ENCODE measurements around the gene MCTP1. TPM values are rescaled to one million over a fixed set of nuclear protein-coding genes. Genes with fewer than 3 reads are reported as not detected.
A peak's percentile ranks its signal among the peaks of the same experiment; 100 is the strongest.

Gene MCTP1
- polyA plus RNA-seq, 1 donor (not counting 4 experiments of a cell fraction or from before 2014, with no cell fraction given): 4.9 TPM

DNA sequence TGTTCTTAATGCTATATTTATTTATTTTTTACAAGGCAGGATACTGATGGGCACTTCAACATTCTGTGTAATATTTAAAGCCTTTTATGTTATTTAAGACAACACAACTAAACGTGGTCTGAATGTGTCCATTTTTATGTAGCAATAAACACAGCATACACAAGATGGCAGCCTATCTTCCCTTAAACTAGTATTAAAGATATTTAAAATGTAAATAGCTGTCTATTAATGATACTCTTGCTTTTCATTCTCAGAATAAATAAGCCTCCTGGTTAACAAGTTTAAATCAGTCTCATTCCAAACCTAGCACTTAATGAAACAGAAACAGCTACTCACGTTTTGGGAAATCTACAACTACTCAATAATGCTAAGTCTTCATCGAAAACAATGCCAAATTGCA lies 315.7 kb downstream of the MCTP1 start:
- Histone ChIP-seq H3K9ac (ENCODE audit: control insufficient read depth, extremely low read depth, insufficient read depth, low read length) (no peak overlapping the region), H3K9me3 (ENCODE audit: control insufficient read depth, low read depth, low read length) (no peaks in the 10 kb centered on the region), H2AFZ (ENCODE audit: control insufficient read depth, low read length) (no peak overlapping the region), H3K36me3 (ENCODE audit: control insufficient read depth in 2 of 2, extremely low read depth in 1 of 2, insufficient read depth in 2 of 2, low read length in 2 of 2) (no peaks in the 10 kb centered on the region), H3K9me1 (ENCODE audit: control insufficient read depth, extremely low read depth, insufficient read depth, low read length) (no peaks in the 10 kb centered on the region), H3K4me3 (ENCODE audit: control insufficient read depth in 2 of 3, extremely low read depth in 1 of 3, insufficient read depth in 2 of 3, low read depth in 1 of 3, low read length in 3 of 3) (no peak overlapping the region), H3K27me3 (ENCODE audit: control insufficient read depth, extremely low read depth, insufficient read depth, low read length) (no peaks in the 10 kb centered on the region), H3K4me1 (ENCODE audit: control insufficient read depth, extremely low read depth, insufficient read depth, low read length) (no peaks in the 10 kb centered on the region), H3K4me2 (ENCODE audit: control insufficient read depth, extremely low read depth, insufficient read depth, low read depth, low read length) (no peak overlapping the region), H3K79me2 (ENCODE audit: control insufficient read depth, insufficient read depth, low read length) (no peaks in the 10 kb centered on the region), H4K20me1 (ENCODE audit: control insufficient read depth, extremely low read depth, insufficient read depth, low read length) (no peaks in the 10 kb centered on the region), H3K27ac (ENCODE audit: control insufficient read depth, insufficient read depth, low read length) (no peak overlapping the region)
- FAIRE-seq (no peak), DNase-seq (ENCODE audit: low read depth, low spot score) (no peak)
- TF ChIP-seq, protein P1, sequence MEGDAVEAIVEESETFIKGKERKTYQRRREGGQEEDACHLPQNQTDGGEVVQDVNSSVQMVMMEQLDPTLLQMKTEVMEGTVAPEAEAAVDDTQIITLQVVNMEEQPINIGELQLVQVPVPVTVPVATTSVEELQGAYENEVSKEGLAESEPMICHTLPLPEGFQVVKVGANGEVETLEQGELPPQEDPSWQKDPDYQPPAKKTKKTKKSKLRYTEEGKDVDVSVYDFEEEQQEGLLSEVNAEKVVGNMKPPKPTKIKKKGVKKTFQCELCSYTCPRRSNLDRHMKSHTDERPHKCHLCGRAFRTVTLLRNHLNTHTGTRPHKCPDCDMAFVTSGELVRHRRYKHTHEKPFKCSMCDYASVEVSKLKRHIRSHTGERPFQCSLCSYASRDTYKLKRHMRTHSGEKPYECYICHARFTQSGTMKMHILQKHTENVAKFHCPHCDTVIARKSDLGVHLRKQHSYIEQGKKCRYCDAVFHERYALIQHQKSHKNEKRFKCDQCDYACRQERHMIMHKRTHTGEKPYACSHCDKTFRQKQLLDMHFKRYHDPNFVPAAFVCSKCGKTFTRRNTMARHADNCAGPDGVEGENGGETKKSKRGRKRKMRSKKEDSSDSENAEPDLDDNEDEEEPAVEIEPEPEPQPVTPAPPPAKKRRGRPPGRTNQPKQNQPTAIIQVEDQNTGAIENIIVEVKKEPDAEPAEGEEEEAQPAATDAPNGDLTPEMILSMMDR (optimal IDR thresholded peaks at IDR 0.05 in 1 of 3, IDR thresholded peaks at IDR 0.05 in 1 of 3, conservative IDR thresholded peaks at IDR 0.05 in 1 of 3; ENCODE audit: extremely low read depth in 1 of 3, insufficient read depth in 2 of 3, low read length in 3 of 3): peak in 1 of 3 experiments; percentile 11
- no peak for TF ChIP-seq EZH2 (IDR thresholded peaks at IDR 0.05; ENCODE audit: low read length)
- dilution Hi-C loops (cut with MboI; ENCODE audit: extremely low pct_ligation_motif_present, low sequenced_read_pairs): loop anchor here (25.0 kb wide), 1 partner anchor 293 kb away; no protein-coding TSS in a partner anchor

DNA sequence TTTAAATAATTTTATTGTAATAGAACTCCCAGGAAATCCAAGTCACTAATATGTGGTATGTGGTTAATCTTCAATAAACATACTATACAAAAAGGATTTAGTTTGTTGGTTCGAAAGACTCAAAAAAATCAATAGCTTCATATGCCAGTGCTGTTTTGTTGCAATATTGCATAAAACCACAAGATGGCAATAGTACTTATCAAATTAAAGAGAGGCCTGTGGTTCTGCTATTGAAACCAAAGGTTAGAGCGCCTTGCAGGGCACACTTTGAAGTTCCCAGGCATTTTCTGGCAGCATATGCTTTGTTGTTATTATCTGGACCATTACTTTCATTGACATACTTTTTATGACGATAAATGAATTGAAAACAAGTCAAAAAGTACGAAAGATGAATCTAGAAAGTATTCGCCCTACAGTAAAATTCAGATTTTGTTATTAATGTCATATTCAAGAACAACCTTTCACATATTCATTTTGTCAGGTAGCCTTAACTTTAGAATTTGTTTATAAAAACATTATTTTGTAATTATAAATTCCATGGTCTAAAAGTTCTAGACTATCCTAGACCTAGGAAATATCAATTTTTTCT lies 316.3 kb downstream of the MCTP1 start:
- TF ChIP-seq EZH2 (IDR thresholded peaks at IDR 0.05; ENCODE audit: low read length): no peak
- TF ChIP-seq, protein P1 (optimal IDR thresholded peaks at IDR 0.05 in 1 of 3, IDR thresholded peaks at IDR 0.05 in 1 of 3, conservative IDR thresholded peaks at IDR 0.05 in 1 of 3; ENCODE audit: extremely low read depth in 1 of 3, insufficient read depth in 2 of 3, low read length in 3 of 3): peak in 2 of 3 experiments; percentile 47 to 60
- H3K9ac ChIP-seq (ENCODE audit: control insufficient read depth, extremely low read depth, insufficient read depth, low read length): no peak overlapping the region
- no peak overlapping the region for H3K4me2 ChIP-seq (ENCODE audit: control insufficient read depth, extremely low read depth, insufficient read depth, low read depth, low read length)
- H3K79me2 ChIP-seq (ENCODE audit: control insufficient read depth, insufficient read depth, low read length): no peaks in the 10 kb centered on the region
- H3K27ac ChIP-seq (ENCODE audit: control insufficient read depth, insufficient read depth, low read length): no peak overlapping the region
- dilution Hi-C loops (cut with MboI; ENCODE audit: extremely low pct_ligation_motif_present, low sequenced_read_pairs): loop anchor here (25.0 kb wide), 1 partner anchor 294 kb away; no protein-coding TSS in a partner anchor
- no peak overlapping the region for H3K4me3 ChIP-seq (ENCODE audit: control insufficient read depth in 2 of 3, extremely low read depth in 1 of 3, insufficient read depth in 2 of 3, low read depth in 1 of 3, low read length in 3 of 3)
- no peak overlapping the region for H2AFZ ChIP-seq (ENCODE audit: control insufficient read depth, low read length)
- no peaks in the 10 kb centered on the region for H3K9me1 ChIP-seq (ENCODE audit: control insufficient read depth, extremely low read depth, insufficient read depth, low read length)
- H3K27me3 ChIP-seq (ENCODE audit: control insufficient read depth, extremely low read depth, insufficient read depth, low read length): no peaks in the 10 kb centered on the region
- FAIRE-seq (no peak), DNase-seq (ENCODE audit: low read depth, low spot score) (no peak)
- no peaks in the 10 kb centered on the region for H4K20me1 ChIP-seq (ENCODE audit: control insufficient read depth, extremely low read depth, insufficient read depth, low read length)
- H3K4me1 ChIP-seq (ENCODE audit: control insufficient read depth, extremely low read depth, insufficient read depth, low read length): no peaks in the 10 kb centered on the region
- H3K36me3 ChIP-seq (ENCODE audit: control insufficient read depth in 2 of 2, extremely low read depth in 1 of 2, insufficient read depth in 2 of 2, low read length in 2 of 2): no peaks in the 10 kb centered on the region
- no peaks in the 10 kb centered on the region for H3K9me3 ChIP-seq (ENCODE audit: control insufficient read depth, low read depth, low read length)
